A673 (cell line): Measurements from ENCODE around the gene ALDH16A1. TPM values are rescaled to one million over a fixed set of nuclear protein-coding genes. Genes with fewer than 3 reads are reported as not detected.

ENCODE experiments used
- BruUV-seq: library from RNA; stranded (reverse); fragments of 400-500 nt; replicated peaks from 2 replicates; lab custom pipeline; 2021; lab: Mats Ljungman, UMichigan
- CTCF ChIA-PET: fragments of 300-600 bp; sonication (Branson Sonifier 250); formaldehyde crosslinking; loops from one replicate; lab custom pipeline; 2022; ENCODE audit warnings: antibody characterized with exemption; lab: Charles Lee
- POLR2A ChIA-PET: fragments of 300-600 bp; sonication (Branson Sonifier 250); formaldehyde crosslinking; loops from one replicate; lab custom pipeline; 2022; ENCODE audit warnings: antibody characterized with exemption; ENCODE audit not compliant: low non-redundant PET; lab: Charles Lee
- DNase-seq: peaks from one replicate; pipeline ENCODE4 v3.0.0-alpha.2; 2015; ENCODE audit warnings: low spot score
- H3K27ac ChIP-seq: fragments of 200-600 bp; sonication (generic); 2 replicates; pipeline ENCODE4 v1.5.1; 2016; ENCODE audit warnings: mixed run types, low read depth, mild to moderate bottlenecking, mixed read lengths, antibody characterized with exemption, low read length; ENCODE audit not compliant: poor library complexity, severe bottlenecking
- H3K27me3 ChIP-seq: fragments of 200-600 bp; sonication (generic); replicated peaks from 2 replicates; pipeline ENCODE4 v1.6.1; 2017; ENCODE audit warnings: mixed run types, low read depth, mild to moderate bottlenecking, mixed read lengths, antibody characterized with exemption, low read length; ENCODE audit not compliant: insufficient read depth, poor library complexity
- H3K36me3 ChIP-seq: fragments of 200-600 bp; sonication (generic); 2 replicates; pipeline ENCODE4 v1.6.1; 2016; ENCODE audit warnings: mixed run types, mild to moderate bottlenecking, mixed read lengths, antibody characterized with exemption, low read length; ENCODE audit not compliant: insufficient read depth, poor library complexity, severe bottlenecking
- H3K4me1 ChIP-seq: fragments of 200-600 bp; sonication (generic); 2 replicates; pipeline ENCODE4 v1.6.1; 2017; ENCODE audit warnings: mixed run types, mild to moderate bottlenecking, mixed read lengths, antibody characterized with exemption, low read length; ENCODE audit not compliant: insufficient read depth, poor library complexity, severe bottlenecking
- H3K4me3 ChIP-seq: fragments of 200-600 bp; sonication (generic); 2 replicates; pipeline ENCODE4 v1.5.1; 2016; ENCODE audit warnings: low read depth, mixed run types, mild to moderate bottlenecking, mixed read lengths, low read length; ENCODE audit not compliant: poor library complexity, severe bottlenecking
- H3K9me3 ChIP-seq: fragments of 200-600 bp; sonication (generic); 2 replicates; pipeline ENCODE4 v1.6.1; 2016; ENCODE audit warnings: mixed run types, low read depth, mild to moderate bottlenecking, mixed read lengths, antibody characterized with exemption, low read length; ENCODE audit not compliant: poor library complexity, severe bottlenecking
- CTCF ChIP-seq: fragments of 300-800, 200-600 bp; sonication (generic); conservative IDR thresholded peaks from 2 replicates; pipeline ENCODE4 v1.5.1; 2017; ENCODE audit warnings: low read depth, mild to moderate bottlenecking, antibody characterized with exemption, low read length, moderate library complexity, mixed read lengths
- EZH2 ChIP-seq: fragments of 200-600 bp; sonication (generic); IDR thresholded peaks from 2 replicates; pipeline ENCODE4 v1.6.1; 2017; ENCODE audit warnings: borderline replicate concordance, low read depth, mild to moderate bottlenecking, mixed read lengths, antibody characterized with exemption, low read length; ENCODE audit not compliant: poor library complexity, severe bottlenecking
- intact Hi-C: fragments of 100-400 bp; cut with micrococcal nuclease; formaldehyde crosslinking; loops from one replicate; pipeline ENCODE4 v1.10.0; 2022; ENCODE audit not compliant: unreplicated experiment
- total RNA-seq: library from RNA; stranded (reverse); gene quantifications from 2 replicates; pipeline ENCODE4 v1.2.3, GENCODE V29; 2021

Gene ALDH16A1
- total RNA-seq, 1 experiment from 2014 or later: 23.2 TPM

GRCh38 chr19:49503582-49503962 lies 50.5 kb downstream of the ALDH16A1 start:
- Histone ChIP-seq H3K27me3 (no peaks in the 10 kb centered on the region), H3K27ac (peak overlapping the region; percentile 18), H3K9me3 (no peaks in the 10 kb centered on the region), H3K36me3 (peaks cover 19% of the 10 kb centered on the region), H3K4me3 (no peak overlapping the region), H3K4me1 (peaks cover 41% of the 10 kb centered on the region)
- no peak for DNase-seq
- intact Hi-C loops: loop anchor here (2.0 kb wide), 1 partner anchor 67 kb away; no protein-coding TSS in a partner anchor
- ChIA-PET CTCF (interaction anchor here (0.6 to 1.9 kb wide), 5 partner anchors 41 to 176 kb away, joined by 4 to 14 read pairs (median 5); no protein-coding TSS in a partner anchor), POLR2A (no interaction called here)
- TF ChIP-seq EZH2: no peak
- no peak for TF ChIP-seq CTCF
- no TSS peak for BruUV-seq

- Histone ChIP-seq H3K36me3 (no peaks in the 10 kb centered on the region), H3K4me3 (no peak overlapping the region), H3K9me3 (no peaks in the 10 kb centered on the region), H3K27me3 (no peaks in the 10 kb centered on the region), H3K4me1 (peaks cover 41% of the 10 kb centered on the region), H3K27ac (no peak overlapping the region)
- DNase-seq: peak; percentile 83
- ChIA-PET POLR2A (interaction anchor here (0.7 kb wide), 1 partner anchor 37 kb away, joined by 4 read pairs; no protein-coding TSS in a partner anchor), CTCF (interaction anchor here (0.5 to 2.5 kb wide), 11 partner anchors 10 to 359 kb away, joined by 3 to 16 read pairs (median 4); partner anchors contain the start of genes ADM5 and RCN3)
- intact Hi-C loops: loop anchor here (2.0 kb wide), 1 partner anchor 40 kb away; no protein-coding TSS in a partner anchor
- BruUV-seq: no TSS peak
- TF ChIP-seq CTCF (peak; percentile 87), EZH2 (no peak)
Observed at GRCh38 chr19:49506575-49507105, 53.6 kb downstream of the ALDH16A1 start.

GRCh38 chr19:49507803-49508494 lies 54.9 kb downstream of the ALDH16A1 start:
- Histone ChIP-seq H3K4me1 (peaks cover 47% of the 10 kb centered on the region), H3K36me3 (no peaks in the 10 kb centered on the region), H3K9me3 (no peaks in the 10 kb centered on the region), H3K27ac (peak overlapping the region; percentile 95), H3K27me3 (no peaks in the 10 kb centered on the region), H3K4me3 (no peak overlapping the region)
- intact Hi-C loops: loop anchor here (2.0 kb wide), 1 partner anchor 39 kb away; no protein-coding TSS in a partner anchor
- CTCF ChIA-PET: interaction anchor here (2.5 kb wide), 1 partner anchor 62 kb away, joined by 12 read pairs; no protein-coding TSS in a partner anchor
- TF ChIP-seq CTCF: no peak
- no peak for DNase-seq
- POLR2A ChIA-PET: interaction anchor here (0.6 kb wide), 1 partner anchor 38 kb away, joined by 4 read pairs; no protein-coding TSS in a partner anchor
- TSS peak; percentile 19 for BruUV-seq
